Spleen (tissue), 7 donors: Measurements from ENCODE around the gene ZNF175.

Source experiments
- POLR2A ChIP-seq, 3 donors: fragments of 450-650 bp; IDR thresholded peaks; one replicate each; pipeline ENCODE4 v1.5.1; 2017; ENCODE audit warnings: antibody characterized with exemption in 3 of 3, mild to moderate bottlenecking in 1 of 3
- POLR2AphosphoS5 ChIP-seq, 3 donors: sonication (generic); formaldehyde crosslinking; IDR thresholded peaks; one replicate each; pipeline ENCODE4 v1.5.1; 2017; ENCODE audit warnings: antibody characterized with exemption in 3 of 3
- TF ChIP-seq, protein P1 (sequence below), 11 experiments: fragments of 200-600 bp in 7 of 11; fragments of 450-650 bp in 4 of 11; sonication (generic) in 4 of 11; IDR thresholded peaks in 8 of 11; conservative IDR thresholded peaks in 3 of 11; 1 replicate in 7 of 11; 2 replicates in 4 of 11; pipeline versions ENCODE4 v1.4.0 to v1.8.0; 2016 to 2021; ENCODE audit warnings: antibody characterized with exemption in 11 of 11, inconsistent platforms in 4 of 11, mild to moderate bottlenecking in 1 of 11
- donor health status: DM: no; HTN: no; CAD: no; lungs with moderate emphysema.
- donor health status: DM: no; HTN: no; CAD: no.
- donor health status: DM: no; HTN: no; CAD: no.

DNA sequence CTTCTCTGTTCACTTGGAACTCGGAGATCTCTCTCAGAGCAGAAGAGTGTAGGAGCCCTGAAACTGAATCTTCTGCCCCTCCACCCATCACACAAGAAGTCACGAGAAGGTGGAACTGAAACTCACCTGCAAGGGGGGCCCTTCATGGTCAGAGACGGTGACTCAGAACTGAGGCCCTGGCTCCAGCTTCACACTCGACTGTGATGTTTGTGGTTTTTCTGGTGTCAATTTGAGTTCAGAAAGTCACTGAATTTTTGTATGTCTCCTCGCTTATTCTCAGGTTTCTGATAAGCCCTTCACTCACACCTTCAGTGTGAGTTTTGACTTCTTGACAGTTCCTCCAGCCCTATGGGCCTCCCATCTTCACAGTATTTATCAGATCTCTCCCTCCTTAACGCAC, 36.0 kb downstream of the ZNF175 start:
- TF ChIP-seq POLR2A (IDR thresholded peaks at IDR 0.05): no peak
- TF ChIP-seq, protein P1, sequence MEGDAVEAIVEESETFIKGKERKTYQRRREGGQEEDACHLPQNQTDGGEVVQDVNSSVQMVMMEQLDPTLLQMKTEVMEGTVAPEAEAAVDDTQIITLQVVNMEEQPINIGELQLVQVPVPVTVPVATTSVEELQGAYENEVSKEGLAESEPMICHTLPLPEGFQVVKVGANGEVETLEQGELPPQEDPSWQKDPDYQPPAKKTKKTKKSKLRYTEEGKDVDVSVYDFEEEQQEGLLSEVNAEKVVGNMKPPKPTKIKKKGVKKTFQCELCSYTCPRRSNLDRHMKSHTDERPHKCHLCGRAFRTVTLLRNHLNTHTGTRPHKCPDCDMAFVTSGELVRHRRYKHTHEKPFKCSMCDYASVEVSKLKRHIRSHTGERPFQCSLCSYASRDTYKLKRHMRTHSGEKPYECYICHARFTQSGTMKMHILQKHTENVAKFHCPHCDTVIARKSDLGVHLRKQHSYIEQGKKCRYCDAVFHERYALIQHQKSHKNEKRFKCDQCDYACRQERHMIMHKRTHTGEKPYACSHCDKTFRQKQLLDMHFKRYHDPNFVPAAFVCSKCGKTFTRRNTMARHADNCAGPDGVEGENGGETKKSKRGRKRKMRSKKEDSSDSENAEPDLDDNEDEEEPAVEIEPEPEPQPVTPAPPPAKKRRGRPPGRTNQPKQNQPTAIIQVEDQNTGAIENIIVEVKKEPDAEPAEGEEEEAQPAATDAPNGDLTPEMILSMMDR (IDR thresholded peaks at IDR 0.05 in 8 of 11, conservative IDR thresholded peaks at IDR 0.05 in 3 of 11): no peak
- peak in 2 of 3 donors; percentile 9 to 54 for TF ChIP-seq POLR2AphosphoS5 (IDR thresholded peaks at IDR 0.05)
